ENCODE data around the gene POMC.
"Not testable (repeated sequence)": the region's sequence is repeated elsewhere in the genome, so short reads cannot be mapped to it uniquely, and the experiment has no call there.

POMC gene

GRCh38 chr2:25168256-25169072 is at the start of gene POMC:
TSS of gene POMC (minus strand) at chr2:25168580. CDS start at chr2:25164772, 3,808 bp downstream.
- peak; percentile 28 for DNase-seq

GRCh38 chr2:25218100-25218499 is 49.7 kb upstream of the POMC start:
- DNase-seq = no peak

- peak; percentile 87 for DNase-seq
Observed at GRCh38 chr2:25215948-25216679, 47.7 kb upstream of the POMC start.

- no peak for DNase-seq
Observed at GRCh38 chr2:25215232-25215631, 46.9 kb upstream of the POMC start.

GRCh38 chr2:25213229-25213628 is 44.8 kb upstream of the POMC start:
- DNase-seq = no peak

- DNase-seq = not testable (repeated sequence)
Observed at GRCh38 chr2:25210923-25211322, 42.5 kb upstream of the POMC start.

DNA sequence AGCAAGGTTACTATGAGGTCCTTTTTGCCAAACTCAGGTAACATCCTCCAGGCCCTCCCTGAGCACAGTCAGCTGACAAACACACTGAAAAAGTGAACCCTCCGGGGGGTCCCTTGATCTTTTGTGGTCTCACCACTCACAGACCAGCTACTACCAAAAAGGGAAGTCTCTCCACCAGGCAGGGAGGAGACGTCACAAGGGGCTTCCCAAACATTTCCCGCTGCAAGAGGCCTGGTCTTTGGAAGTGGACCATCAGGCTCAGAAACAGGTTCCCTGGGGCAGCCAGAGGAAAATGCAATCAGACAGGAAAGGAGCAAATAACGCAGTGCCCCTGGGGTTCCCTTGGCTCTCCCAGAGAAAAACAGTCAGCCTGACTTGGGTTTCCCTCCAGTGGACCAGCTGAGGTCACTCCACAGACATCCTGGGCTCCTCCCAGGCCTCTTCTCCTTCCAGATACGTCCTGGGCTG is 38.7 kb upstream of the POMC start:
- no peak for DNase-seq

DNA sequence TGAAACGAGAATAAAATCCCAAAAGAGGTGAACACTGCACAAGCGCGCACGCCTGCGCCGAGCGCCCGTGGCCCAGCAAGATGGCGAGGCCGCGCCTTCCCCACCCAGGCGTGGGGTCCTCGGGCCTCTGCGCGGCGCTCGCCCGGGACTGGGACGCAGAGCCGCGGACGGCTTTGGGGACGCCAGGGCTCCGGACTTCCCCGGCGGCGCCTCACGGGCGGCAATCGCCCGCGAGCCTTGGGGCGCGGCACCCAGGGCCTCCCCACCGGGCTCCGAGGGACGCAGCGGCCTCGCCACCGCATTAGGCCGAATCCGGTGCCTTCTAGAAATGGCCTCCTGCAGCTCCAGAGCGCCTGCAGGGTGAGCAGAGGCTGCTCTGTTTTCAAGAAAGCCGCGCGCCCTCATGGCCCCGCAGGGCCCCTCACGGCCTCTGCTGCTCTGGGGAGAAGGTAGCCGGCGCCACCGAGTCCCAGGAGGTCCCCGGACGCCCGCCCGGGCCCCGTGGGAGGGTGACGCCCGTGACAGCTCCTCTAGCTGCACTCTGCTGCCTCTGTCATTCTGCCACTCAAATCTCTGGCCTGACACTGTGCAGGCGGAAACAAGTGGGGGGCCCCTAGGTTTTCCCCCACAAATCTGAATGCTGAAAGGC is 35.9 kb upstream of the POMC start:
- no peak for DNase-seq

DNA sequence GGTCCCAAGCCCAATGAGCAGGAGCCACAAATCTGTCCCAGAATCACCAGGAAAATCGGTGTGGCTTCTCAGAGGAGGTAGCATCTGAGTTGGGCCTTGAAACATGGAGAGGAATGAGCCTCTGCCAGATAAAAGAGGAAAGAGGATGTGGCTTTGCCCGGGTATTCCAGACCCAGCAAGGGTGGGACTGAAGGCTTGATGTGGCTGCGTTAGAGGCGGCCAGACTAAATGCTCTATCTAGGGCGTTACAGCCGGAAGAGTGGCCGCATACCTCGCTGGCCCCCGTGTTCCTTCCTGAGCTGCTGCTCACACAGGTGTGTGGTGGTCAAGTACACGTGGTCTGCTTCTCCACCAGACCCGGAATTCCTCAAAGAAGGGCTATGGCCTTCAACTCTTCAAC is 33.9 kb upstream of the POMC start:
- DNase-seq = no peak

GRCh38 chr2:25201794-25202193 is 33.4 kb upstream of the POMC start:
- DNase-seq = no peak

DNA sequence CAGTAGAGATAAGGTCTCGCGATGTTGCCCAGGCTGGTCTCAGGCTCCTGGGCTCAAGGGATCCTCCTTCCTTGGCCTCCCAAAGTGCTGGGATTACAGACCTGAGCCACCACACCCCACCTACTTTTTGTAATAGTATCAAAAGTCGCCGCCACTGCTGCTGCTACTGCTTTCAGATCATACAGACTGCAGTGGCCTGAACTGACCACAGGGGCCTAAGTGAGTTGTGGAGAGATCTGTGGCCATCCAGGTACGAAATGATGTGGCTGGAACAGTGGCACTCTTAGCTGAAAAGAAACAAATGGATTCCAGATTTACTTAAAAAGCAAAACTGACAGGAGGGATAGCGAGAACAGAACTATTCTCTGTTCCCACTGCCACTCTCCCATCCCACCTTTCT is 32.9 kb upstream of the POMC start:
- DNase-seq = no peak

GRCh38 chr2:25198576-25198975 is 30.2 kb upstream of the POMC start:
- DNase-seq = no peak

- DNase-seq = no peak
Observed at GRCh38 chr2:25198209-25198525, 29.8 kb upstream of the POMC start.

DNA sequence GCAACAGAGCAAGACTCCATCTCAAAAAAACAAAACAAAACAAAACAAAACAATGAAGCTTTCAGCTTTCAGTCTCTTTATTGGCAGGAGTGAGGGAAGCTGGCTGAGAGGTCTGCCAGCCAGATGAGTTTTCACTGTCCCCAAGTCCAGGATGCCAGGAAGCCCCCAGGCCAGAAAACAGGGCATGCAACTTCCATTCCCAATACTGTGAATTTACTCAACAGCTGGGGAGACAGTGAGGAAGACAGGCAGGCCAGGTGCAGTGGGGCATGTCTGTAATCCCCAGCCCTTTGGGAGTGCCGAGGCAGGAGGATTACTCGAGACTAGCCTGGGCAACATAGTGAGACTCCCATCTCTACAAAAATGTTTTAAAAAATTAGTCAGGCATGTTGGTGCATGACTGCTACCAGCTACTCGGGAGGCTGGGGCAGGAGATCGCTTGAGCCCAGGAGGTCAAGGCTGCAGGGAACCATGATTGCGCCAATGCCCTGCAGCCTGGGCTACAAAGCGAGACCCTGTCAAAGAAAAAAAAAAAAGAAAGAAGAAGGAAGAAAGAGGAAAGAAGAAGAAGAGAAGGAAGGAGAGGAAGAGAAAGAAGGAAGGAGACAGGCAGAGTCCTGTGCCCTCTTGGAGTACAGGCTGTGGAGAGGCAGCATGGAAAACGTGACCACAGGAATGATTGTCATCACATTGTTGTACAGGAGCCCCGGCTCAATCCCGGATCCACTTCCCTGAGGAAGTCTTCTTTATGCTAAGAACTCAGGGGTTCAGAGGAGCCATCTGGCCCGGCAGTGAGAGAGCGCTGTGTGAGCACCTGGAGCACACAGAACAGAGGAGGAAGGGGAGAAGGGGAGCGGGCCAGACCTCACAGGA is 29.2 kb upstream of the POMC start:
- no peak for DNase-seq

GRCh38 chr2:25194576-25195122 is 26.3 kb upstream of the POMC start:
- DNase-seq = no peak

DNA sequence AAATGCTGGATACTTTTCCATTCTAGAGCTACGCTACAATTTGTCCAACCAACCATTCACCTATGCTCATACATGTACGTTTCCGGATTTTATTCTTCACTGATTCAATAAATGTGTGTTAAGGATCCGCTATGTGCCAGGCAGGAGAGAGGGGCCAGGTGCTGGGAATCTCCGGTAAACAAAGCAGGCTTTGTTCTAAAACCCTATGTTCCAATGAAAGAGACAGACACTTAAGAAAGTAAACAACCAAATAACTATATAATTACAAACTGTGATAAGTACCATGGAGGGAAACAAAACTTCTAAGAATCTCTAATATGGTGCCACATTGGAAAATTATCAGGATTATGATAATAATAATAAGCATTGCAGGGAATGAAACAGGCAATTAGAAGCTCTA is 22.2 kb upstream of the POMC start:
- DNase-seq = no peak

GRCh38 chr2:25188405-25188804 is 20.0 kb upstream of the POMC start:
- no peak for DNase-seq

DNA sequence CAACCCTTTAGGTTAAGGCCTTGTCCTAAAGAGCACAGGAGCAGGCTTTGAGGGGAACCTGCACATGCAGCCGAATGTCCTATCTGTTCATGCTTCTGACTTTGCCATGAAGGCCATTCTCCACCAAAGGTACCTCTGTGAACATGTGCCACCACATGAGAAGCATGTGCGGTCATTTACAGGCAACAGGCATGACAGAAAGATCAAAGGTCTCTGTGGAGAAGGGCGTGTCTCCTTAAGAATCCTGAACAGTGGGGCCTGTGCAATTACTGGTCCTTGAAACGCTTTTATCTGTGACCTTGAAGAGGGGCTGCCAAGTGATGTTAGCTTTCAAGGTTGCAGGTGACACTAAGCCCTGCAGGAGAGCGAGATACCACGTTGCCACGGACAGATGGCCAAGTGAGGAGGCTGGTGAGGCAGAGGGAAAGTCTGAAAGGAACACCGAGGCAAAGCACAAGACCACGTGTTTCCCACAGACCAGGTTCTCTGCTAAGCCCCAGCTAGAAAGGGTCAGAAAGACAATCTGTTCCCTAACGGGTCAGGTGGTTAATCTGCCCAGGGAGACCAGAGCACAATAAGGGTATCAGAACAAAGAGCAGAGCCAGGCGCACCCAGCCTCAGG is 19.5 kb upstream of the POMC start:
- no peak for DNase-seq

- no peak for DNase-seq
Observed at GRCh38 chr2:25184254-25184653, 15.9 kb upstream of the POMC start.

DNA sequence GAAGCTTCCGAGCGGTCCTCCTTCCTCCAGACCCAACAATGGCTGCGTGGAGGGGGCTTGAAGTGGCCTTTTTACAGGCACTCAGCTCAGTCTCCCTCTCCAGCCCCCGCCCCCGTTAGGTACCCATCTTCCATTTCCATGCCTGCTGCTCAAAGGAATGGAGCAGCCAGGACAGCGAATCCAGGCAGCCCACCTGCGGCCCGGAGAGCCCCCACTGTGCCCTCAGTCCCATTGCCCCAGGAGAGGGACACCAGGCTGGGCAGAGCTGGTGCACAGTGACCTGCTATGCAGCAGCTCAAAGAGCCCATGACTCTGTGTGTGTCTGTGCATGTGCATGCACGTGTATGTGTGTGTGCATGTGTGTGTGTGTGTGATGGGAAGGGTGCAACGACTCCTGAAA is 10.6 kb upstream of the POMC start:
- DNase-seq = no peak

GRCh38 chr2:25177211-25177611 is 8.8 kb upstream of the POMC start:
- DNase-seq = no peak

GRCh38 chr2:25176541-25177181 is 8.3 kb upstream of the POMC start:
- DNase-seq = no peak
